Retinal pigment epithelial cell (primary cell): ENCODE measurements around the gene PSMF1.

Experiments
- DNase-seq: peaks from one replicate; pipeline ENCODE4 v3.0.0-alpha.2; 2010; ENCODE audit warnings: low read depth
- H3K4me3 ChIP-seq: 2 replicates; pipeline ENCODE4 v1.5.1; 2011; ENCODE audit warnings: mild to moderate bottlenecking, low read length, control low read depth, moderate library complexity
- CTCF ChIP-seq: conservative IDR thresholded peaks from 2 replicates; pipeline ENCODE4 v1.5.1; 2011; ENCODE audit warnings: low read depth, low read length, control low read depth, inconsistent platforms

The PSMF1 gene

DNA sequence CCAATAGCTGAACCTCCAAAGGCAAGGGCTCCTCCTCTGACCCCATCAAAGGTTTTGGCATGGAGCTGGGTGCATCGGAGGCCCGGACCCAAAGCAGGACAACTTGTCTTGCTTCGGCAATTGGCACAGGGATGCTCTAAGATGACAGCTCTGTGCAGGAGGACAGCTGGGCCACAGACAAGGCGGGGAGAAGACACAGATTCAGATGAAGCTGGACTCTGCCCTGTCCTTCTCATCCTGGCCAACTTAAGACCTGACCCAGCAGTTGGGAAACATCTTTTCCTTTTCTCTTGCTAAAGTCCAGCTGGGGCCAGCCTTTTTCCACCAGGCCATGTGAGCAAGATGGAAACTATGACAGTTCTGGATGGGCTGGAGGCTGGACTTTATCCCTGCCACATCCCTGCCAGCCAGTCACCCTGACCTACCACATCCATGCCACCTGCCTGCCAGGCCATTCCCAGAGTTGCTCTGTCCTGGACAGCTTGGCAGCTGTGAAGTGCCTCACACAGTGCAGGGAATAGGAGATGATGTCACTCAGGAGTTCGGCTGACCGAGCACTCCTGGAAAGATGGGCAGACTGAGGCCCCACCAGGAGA is 12.7 kb upstream of the PSMF1 start:
- no peak overlapping the region for H3K4me3 ChIP-seq
- DNase-seq = no peak
- TF ChIP-seq CTCF = no peak

DNA sequence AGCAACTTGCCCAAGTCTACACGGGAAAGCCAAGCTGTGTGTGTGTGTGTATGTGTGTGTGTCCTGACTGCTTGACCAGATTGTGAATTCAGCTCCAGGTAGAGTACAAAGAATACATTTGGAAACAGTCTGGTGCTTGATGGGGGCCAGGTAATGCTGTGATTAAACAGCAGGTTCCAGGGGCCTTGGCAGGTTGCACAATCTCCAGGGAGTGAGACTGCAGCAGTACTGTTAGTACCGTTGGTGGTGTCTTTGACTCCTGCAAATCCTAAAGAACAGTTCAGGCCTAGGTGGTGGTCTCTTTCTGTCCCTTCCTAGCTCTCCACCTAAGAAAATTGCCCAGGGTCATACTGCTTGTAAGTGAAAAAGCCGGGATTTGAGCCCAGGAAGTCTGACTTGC is 11.2 kb upstream of the PSMF1 start:
- H3K4me3 ChIP-seq = no peak overlapping the region
- no peak for TF ChIP-seq CTCF
- no peak for DNase-seq

- TF ChIP-seq CTCF = peak; percentile 89
- no peak for DNase-seq
- no peak overlapping the region for H3K4me3 ChIP-seq
Observed at GRCh38 chr20:1108437-1108920, 9.9 kb upstream of the PSMF1 start.

- no peak for DNase-seq
- TF ChIP-seq CTCF = no peak
- H3K4me3 ChIP-seq = no peak overlapping the region
Observed at GRCh38 chr20:1112908-1113307, 5.5 kb upstream of the PSMF1 start.

GRCh38 chr20:1118004-1118335 is 432 bp upstream of the PSMF1 start:
- peak overlapping the region; percentile 99 for H3K4me3 ChIP-seq
- no peak for DNase-seq
- TF ChIP-seq CTCF = no peak

DNA sequence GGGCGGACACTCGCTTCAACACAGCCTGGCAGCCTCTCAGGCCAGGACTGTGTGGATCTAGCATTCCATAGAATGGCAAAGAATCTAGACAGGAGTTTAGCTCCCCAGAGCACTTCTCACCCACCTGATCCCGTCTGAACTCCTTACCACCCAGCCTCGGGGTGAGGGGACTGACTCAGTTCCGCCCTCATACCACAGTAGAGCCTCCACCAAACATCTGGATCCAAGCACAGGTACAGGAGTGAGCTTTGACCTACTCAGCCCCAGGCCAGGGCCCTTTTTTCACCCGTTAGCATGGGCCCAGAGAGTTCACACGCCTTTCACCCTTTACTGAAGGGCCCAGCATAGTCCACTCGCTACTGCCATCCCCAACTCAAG is 715 bp downstream of the PSMF1 start:
- TF ChIP-seq CTCF = no peak
- H3K4me3 ChIP-seq = peak overlapping the region; percentile 99
- DNase-seq = no peak

DNA sequence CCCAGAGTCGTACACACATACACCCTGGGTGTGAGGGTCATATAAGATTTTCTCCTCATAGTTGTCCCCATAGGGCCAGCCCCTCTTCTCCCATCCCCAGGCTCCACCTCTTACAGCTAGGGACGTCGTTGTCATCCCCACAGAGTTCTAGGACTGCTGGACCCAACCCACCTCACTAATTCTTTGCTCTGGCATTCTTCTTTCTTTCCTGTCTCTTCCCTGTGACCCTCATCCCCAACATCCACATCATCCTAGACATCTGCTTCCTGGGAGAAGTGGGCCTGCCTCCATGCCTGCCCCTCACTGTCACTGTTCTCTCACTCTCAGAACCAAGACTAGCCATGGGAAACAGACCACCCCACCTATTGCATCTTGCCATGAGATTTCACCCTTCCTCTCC is 1.1 kb downstream of the PSMF1 start:
- no peak for TF ChIP-seq CTCF
- no peak for DNase-seq
- peak overlapping the region; percentile 99 for H3K4me3 ChIP-seq
